Activated CD4-positive, alpha-beta T cell treated with anti-CD3 and anti-CD28 coated beads for 24 hours (primary cell): ENCODE results near the gene NALCN.

Experiments used
- DNase-seq, 2 donors: peaks; one replicate each; pipeline ENCODE4 v3.0.0-alpha.2; 2020; ENCODE audit warnings: low read depth in 2 of 2

Gene NALCN

DNA sequence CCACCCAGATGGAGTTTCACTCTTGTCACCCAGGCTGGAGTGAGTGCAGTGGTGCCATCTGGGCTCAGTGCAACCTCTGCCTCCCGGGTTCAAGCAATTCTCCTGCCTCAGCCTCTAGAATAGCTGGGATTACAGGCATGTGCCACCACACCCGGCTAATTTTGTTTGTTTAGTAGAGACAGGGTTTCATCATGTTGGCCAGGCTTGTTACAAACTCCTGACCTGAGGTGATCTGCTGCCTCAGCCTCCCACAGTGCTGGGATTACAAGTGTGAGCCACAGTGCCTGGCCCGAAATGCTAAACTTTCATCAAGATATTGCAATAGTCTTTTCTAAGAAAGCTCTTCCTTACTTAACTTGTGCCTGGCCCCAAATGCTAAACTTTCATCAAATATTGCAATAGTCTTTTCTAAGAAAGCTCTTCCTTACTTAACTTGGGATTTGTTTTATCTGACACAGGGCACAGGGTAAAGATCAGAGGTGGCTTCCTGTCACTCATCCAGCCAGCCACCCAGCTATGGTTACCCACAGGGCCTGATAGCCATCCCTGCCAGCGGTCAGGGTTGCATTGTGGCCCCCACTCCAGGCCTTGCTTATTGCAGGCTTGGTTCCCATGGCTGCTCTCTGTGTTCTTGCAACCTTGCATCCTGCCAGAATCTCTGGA lies 389.4 kb downstream of the NALCN start:
- no peak for DNase-seq

- DNase-seq: no peak
Measured at GRCh38 chr13:101026328-101026727, 390.0 kb downstream of the NALCN start.

DNA sequence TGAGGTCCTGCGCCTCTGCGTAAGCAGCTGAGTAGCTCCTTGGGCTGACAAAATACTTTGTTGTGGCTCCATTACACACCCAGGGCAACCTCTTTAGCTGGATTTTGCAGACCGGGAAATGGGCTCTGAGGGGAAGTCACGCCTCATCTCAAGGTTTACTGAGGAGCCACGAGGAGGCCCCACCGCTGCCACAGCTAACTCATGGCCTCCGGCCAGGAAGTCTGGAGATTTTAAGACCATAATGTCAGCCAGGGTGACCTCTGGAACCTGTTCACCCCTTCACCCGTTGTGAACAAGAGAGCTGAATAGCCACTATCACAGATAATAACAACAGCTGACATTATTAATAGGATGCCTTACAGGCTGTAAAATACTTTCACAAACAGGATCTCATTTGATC lies 390.4 kb downstream of the NALCN start:
- no peak for DNase-seq

DNA sequence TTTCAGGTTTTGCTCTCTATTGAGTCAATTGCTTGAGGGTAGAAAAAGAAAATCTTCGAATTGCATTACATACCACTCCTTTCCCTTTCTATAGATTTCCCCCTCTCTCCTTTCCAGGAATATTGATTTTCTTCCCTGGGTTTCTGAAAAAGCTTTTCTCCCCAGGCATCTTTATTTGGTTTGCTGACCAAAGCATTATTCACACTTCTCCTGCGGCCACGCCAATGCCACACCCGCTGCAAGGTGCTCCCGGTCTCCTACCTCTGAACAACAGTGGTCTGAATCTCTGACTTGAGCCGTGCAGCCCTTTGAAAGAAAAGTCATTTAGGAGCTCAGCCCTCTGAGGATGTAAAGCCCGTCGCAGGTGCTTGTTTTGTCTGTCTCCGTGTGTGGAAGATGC lies 390.8 kb downstream of the NALCN start:
- DNase-seq: no peak

GRCh38 chr13:101019126-101019525 lies 397.2 kb downstream of the NALCN start:
- no peak for DNase-seq

DNA sequence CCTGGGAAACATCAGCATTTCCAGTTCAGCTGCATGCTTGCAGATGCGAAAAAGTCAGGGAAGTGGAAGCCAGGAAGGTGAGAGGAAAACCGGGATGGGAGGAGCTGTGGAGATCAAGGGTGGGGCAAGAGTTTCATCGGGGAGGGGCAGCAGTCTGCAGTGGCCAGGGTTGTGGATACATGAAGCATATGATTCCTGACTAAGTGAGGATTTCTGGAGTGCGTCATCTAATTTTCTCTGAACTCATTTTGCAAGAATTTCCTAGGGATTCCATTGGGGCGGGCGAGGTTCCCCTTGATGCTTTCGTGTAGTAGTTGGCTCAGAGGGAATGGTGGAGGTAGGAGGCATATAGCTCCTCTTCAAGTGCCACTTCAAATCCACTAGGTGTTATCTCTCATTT lies 397.6 kb downstream of the NALCN start:
- no peak for DNase-seq

GRCh38 chr13:101017123-101017872 lies 399.0 kb downstream of the NALCN start:
- no peak for DNase-seq

GRCh38 chr13:101016475-101016874 lies 399.8 kb downstream of the NALCN start:
- no peak for DNase-seq

GRCh38 chr13:101013245-101013644 lies 403.1 kb downstream of the NALCN start:
- no peak for DNase-seq

- no peak for DNase-seq
Measured at GRCh38 chr13:101010100-101010499, 406.2 kb downstream of the NALCN start.

- no peak for DNase-seq
Measured at GRCh38 chr13:101007245-101007644, 409.1 kb downstream of the NALCN start.
